GM12878 (cell line): ENCODE data around the gene MILR1.

ENCODE experiments used
- BHLHE40 ChIP-seq, 2 experiments: fragments of 450-650 bp in 1 of 2; IDR thresholded peaks; 2 replicates each; pipeline ENCODE4 v1.6.1; 2011 to 2017; ENCODE audit warnings: low read depth in 2 of 2, borderline replicate concordance in 1 of 2, improper control_type of control experiment in 1 of 2, low read length in 1 of 2, mild to moderate bottlenecking in 1 of 2
- E4F1 ChIP-seq: fragments of 450-650 bp; IDR thresholded peaks from 2 replicates; pipeline ENCODE4 v1.6.1; 2018; ENCODE audit warnings: borderline replicate concordance, mild to moderate bottlenecking; ENCODE audit not compliant: partially characterized antibody
- EP300 ChIP-seq, 2 experiments: fragments of 150-350 bp in 1 of 2; IDR thresholded peaks; 2 replicates each; pipeline ENCODE4 v1.6.1; 2011 to 2012; ENCODE audit warnings: low read depth in 2 of 2, low read length in 2 of 2, borderline replicate concordance in 1 of 2, improper control_type of control experiment in 1 of 2, inconsistent platforms in 1 of 2; ENCODE audit not compliant: control insufficient read depth in 1 of 2
- JUNB ChIP-seq: IDR thresholded peaks from 2 replicates; pipeline ENCODE4 v1.6.1; 2016; ENCODE audit warnings: antibody characterized with exemption, mild to moderate bottlenecking
- MXI1 ChIP-seq: fragments of 150-350 bp; IDR thresholded peaks from 2 replicates; pipeline ENCODE4 v1.6.1; 2011; ENCODE audit warnings: low read depth, mild to moderate bottlenecking, inconsistent platforms, low read length, improper control_type of control experiment
- TF ChIP-seq, protein P1 (sequence below): fragments of 450-650 bp; conservative IDR thresholded peaks from 2 replicates; pipeline ENCODE4 v1.6.1; 2017; ENCODE audit warnings: mild to moderate bottlenecking, moderate library complexity

GRCh38 chr17:64472564-64472963 is 23.6 kb downstream of the MILR1 start:
- TF ChIP-seq E4F1 = no peak
- TF ChIP-seq, protein P1, sequence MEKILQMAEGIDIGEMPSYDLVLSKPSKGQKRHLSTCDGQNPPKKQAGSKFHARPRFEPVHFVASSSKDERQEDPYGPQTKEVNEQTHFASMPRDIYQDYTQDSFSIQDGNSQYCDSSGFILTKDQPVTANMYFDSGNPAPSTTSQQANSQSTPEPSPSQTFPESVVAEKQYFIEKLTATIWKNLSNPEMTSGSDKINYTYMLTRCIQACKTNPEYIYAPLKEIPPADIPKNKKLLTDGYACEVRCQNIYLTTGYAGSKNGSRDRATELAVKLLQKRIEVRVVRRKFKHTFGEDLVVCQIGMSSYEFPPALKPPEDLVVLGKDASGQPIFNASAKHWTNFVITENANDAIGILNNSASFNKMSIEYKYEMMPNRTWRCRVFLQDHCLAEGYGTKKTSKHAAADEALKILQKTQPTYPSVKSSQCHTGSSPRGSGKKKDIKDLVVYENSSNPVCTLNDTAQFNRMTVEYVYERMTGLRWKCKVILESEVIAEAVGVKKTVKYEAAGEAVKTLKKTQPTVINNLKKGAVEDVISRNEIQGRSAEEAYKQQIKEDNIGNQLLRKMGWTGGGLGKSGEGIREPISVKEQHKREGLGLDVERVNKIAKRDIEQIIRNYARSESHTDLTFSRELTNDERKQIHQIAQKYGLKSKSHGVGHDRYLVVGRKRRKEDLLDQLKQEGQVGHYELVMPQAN = no peak
- TF ChIP-seq MXI1 = no peak
- TF ChIP-seq EP300 (IDR thresholded peaks at IDR 0.05; ENCODE audit: borderline replicate concordance in 1 of 2, control insufficient read depth in 1 of 2, low read depth in 2 of 2, low read length in 2 of 2) = no peak
- TF ChIP-seq BHLHE40 (IDR thresholded peaks at IDR 0.05; ENCODE audit: borderline replicate concordance in 1 of 2, low read depth in 2 of 2, low read length in 1 of 2) = no peak
- TF ChIP-seq JUNB = no peak
